Measurements from ENCODE around the gene KCNMB1.

The KCNMB1 gene

GRCh38 chr5:170338291-170338690 is 50.9 kb downstream of the KCNMB1 start:
- DNase-seq = no peak

- no peak for DNase-seq
Measured at GRCh38 chr5:170337045-170337733, 52.0 kb downstream of the KCNMB1 start.

- no peak for DNase-seq
Measured at GRCh38 chr5:170336065-170336464, 53.1 kb downstream of the KCNMB1 start.

GRCh38 chr5:170334626-170335025 is 54.5 kb downstream of the KCNMB1 start:
- DNase-seq = no peak

GRCh38 chr5:170333161-170333910 is 55.8 kb downstream of the KCNMB1 start:
- DNase-seq = no peak

- no peak for DNase-seq
Measured at GRCh38 chr5:170332058-170332457, 57.1 kb downstream of the KCNMB1 start.

- no peak for DNase-seq
Measured at GRCh38 chr5:170330568-170331054, 58.6 kb downstream of the KCNMB1 start.

- DNase-seq = no peak
Measured at GRCh38 chr5:170329524-170329923, 59.6 kb downstream of the KCNMB1 start.

- DNase-seq = no peak
Measured at GRCh38 chr5:170327829-170328228, 61.3 kb downstream of the KCNMB1 start.

GRCh38 chr5:170327168-170327567 is 62.0 kb downstream of the KCNMB1 start:
- DNase-seq = no peak
